ENCODE measurements around the gene DZIP1. TPM values are rescaled to one million over a fixed set of nuclear protein-coding genes. Genes with fewer than 3 reads are reported as not detected.

The DZIP1 gene
- total and polyA plus RNA-seq, 2 of the 13 experiments (the other 11 are each of a cell fraction or from before 2014, with no cell fraction given) = 11.0 to 36.7 TPM

- TF ChIP-seq, protein P1, sequence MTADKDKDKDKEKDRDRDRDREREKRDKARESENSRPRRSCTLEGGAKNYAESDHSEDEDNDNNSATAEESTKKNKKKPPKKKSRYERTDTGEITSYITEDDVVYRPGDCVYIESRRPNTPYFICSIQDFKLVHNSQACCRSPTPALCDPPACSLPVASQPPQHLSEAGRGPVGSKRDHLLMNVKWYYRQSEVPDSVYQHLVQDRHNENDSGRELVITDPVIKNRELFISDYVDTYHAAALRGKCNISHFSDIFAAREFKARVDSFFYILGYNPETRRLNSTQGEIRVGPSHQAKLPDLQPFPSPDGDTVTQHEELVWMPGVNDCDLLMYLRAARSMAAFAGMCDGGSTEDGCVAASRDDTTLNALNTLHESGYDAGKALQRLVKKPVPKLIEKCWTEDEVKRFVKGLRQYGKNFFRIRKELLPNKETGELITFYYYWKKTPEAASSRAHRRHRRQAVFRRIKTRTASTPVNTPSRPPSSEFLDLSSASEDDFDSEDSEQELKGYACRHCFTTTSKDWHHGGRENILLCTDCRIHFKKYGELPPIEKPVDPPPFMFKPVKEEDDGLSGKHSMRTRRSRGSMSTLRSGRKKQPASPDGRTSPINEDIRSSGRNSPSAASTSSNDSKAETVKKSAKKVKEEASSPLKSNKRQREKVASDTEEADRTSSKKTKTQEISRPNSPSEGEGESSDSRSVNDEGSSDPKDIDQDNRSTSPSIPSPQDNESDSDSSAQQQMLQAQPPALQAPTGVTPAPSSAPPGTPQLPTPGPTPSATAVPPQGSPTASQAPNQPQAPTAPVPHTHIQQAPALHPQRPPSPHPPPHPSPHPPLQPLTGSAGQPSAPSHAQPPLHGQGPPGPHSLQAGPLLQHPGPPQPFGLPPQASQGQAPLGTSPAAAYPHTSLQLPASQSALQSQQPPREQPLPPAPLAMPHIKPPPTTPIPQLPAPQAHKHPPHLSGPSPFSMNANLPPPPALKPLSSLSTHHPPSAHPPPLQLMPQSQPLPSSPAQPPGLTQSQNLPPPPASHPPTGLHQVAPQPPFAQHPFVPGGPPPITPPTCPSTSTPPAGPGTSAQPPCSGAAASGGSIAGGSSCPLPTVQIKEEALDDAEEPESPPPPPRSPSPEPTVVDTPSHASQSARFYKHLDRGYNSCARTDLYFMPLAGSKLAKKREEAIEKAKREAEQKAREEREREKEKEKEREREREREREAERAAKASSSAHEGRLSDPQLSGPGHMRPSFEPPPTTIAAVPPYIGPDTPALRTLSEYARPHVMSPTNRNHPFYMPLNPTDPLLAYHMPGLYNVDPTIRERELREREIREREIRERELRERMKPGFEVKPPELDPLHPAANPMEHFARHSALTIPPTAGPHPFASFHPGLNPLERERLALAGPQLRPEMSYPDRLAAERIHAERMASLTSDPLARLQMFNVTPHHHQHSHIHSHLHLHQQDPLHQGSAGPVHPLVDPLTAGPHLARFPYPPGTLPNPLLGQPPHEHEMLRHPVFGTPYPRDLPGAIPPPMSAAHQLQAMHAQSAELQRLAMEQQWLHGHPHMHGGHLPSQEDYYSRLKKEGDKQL (CRISPR knock-in tag; IDR thresholded peaks at IDR 0.05; ENCODE audit: low read depth) = no peak
- TF ChIP-seq HES4 (CRISPR knock-in tag; IDR thresholded peaks at IDR 0.05; ENCODE audit: borderline replicate concordance) = peak; percentile 44
- TF ChIP-seq ZNF614 (CRISPR knock-in tag; IDR thresholded peaks at IDR 0.05; ENCODE audit: borderline replicate concordance) = 0 out of 2 replicates have a peak, but pooled peaks have one; percentile 41
- no peak for TF ChIP-seq TCF12 (IDR thresholded peaks at IDR 0.05)
- peak; percentile 72; the same call in 1 of the 2 replicates for TF ChIP-seq TCF12 (CRISPR knock-in tag; IDR thresholded peaks at IDR 0.05)
- TF ChIP-seq KDM6A (CRISPR knock-in tag; IDR thresholded peaks at IDR 0.05; ENCODE audit: low read depth) = no peak
- TF ChIP-seq, protein P2, sequence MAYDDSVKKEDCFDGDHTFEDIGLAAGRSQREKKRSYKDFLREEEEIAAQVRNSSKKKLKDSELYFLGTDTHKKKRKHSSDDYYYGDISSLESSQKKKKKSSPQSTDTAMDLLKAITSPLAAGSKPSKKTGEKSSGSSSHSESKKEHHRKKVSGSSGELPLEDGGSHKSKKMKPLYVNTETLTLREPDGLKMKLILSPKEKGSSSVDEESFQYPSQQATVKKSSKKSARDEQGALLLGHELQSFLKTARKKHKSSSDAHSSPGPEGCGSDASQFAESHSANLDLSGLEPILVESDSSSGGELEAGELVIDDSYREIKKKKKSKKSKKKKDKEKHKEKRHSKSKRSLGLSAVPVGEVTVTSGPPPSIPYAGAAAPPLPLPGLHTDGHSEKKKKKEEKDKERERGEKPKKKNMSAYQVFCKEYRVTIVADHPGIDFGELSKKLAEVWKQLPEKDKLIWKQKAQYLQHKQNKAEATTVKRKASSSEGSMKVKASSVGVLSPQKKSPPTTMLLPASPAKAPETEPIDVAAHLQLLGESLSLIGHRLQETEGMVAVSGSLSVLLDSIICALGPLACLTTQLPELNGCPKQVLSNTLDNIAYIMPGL (CRISPR knock-in tag; IDR thresholded peaks at IDR 0.05; ENCODE audit: borderline replicate concordance in 1 of 2, low read depth in 1 of 2) = no peak; a peak in 2 of 4 replicates
- peak; percentile 57; the same call in 1 of the 2 replicates for TF ChIP-seq ATF2 (CRISPR knock-in tag; IDR thresholded peaks at IDR 0.05)
- TF ChIP-seq, protein P3, sequence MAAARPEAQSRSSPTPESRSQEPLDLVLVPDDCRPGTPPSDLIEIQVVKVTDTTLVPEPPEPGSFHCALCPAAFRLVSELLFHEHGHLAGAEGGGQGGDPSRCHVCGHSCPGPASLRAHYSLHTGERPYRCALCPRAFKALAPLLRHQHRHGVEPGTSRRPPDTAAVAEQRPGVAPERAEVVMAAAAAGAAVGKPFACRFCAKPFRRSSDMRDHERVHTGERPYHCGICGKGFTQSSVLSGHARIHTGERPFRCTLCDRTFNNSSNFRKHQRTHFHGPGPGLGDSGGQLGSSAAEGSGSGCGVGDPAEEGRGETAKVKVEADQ (CRISPR knock-in tag; IDR thresholded peaks at IDR 0.05; ENCODE audit: borderline replicate concordance) = peak; percentile 88; the same call in 1 of the 2 replicates
- TF ChIP-seq GMEB2 (CRISPR knock-in tag; IDR thresholded peaks at IDR 0.05; ENCODE audit: low read depth) = no peak
- peak; percentile 78 for TF ChIP-seq KDM2A (CRISPR knock-in tag; IDR thresholded peaks at IDR 0.05; ENCODE audit: borderline replicate concordance, low read depth)
- TF ChIP-seq, protein P4, sequence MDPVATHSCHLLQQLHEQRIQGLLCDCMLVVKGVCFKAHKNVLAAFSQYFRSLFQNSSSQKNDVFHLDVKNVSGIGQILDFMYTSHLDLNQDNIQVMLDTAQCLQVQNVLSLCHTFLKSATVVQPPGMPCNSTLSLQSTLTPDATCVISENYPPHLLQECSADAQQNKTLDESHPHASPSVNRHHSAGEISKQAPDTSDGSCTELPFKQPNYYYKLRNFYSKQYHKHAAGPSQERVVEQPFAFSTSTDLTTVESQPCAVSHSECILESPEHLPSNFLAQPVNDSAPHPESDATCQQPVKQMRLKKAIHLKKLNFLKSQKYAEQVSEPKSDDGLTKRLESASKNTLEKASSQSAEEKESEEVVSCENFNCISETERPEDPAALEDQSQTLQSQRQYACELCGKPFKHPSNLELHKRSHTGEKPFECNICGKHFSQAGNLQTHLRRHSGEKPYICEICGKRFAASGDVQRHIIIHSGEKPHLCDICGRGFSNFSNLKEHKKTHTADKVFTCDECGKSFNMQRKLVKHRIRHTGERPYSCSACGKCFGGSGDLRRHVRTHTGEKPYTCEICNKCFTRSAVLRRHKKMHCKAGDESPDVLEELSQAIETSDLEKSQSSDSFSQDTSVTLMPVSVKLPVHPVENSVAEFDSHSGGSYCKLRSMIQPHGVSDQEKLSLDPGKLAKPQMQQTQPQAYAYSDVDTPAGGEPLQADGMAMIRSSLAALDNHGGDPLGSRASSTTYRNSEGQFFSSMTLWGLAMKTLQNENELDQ (CRISPR knock-in tag; IDR thresholded peaks at IDR 0.05; ENCODE audit: borderline replicate concordance) = 0 out of 2 replicates have a peak, but pooled peaks have one; percentile 50
These were observed 32.5 kb upstream of the DZIP1 start, which contains the start of gene DNAJC3 (continued) for GRCh38 chr13:95676762-95677563.

Measured in HepG2 (cell line).